NK-92 (cell line): ENCODE measurements around the gene PIH1D2.
"Not testable (repeated sequence)": the region's sequence is repeated elsewhere in the genome, so short reads cannot be mapped to it uniquely, and the experiment has no call there.

Experiments used
- DNase-seq: peaks from one replicate; lab custom pipeline; 2025; ENCODE audit not compliant: unreplicated experiment; lab: John Stamatoyannopoulos, UW

The PIH1D2 gene

GRCh38 chr11:112073941-112074811, at the start of gene PIH1D2, which contains the start of gene NKAPD1:
TSS of gene PIH1D2 (minus strand) at chr11:112074017. CDS start at chr11:112073174, 843 bp downstream.
TSS of gene NKAPD1 (plus strand) at chr11:112074299. CDS start at chr11:112075575, 1,276 bp downstream.
- DNase-seq = peak; percentile 8

GRCh38 chr11:112123129-112123528, 49.3 kb upstream of the PIH1D2 start:
- no peak for DNase-seq

GRCh38 chr11:112121981-112122615, 48.3 kb upstream of the PIH1D2 start:
- no peak for DNase-seq

GRCh38 chr11:112118176-112118575, 44.4 kb upstream of the PIH1D2 start:
- no peak for DNase-seq

GRCh38 chr11:112115386-112115785, 41.6 kb upstream of the PIH1D2 start:
- no peak for DNase-seq

- DNase-seq = no peak
Measured at GRCh38 chr11:112114460-112114859, 40.6 kb upstream of the PIH1D2 start.

- DNase-seq = no peak
Measured at GRCh38 chr11:112113539-112114457, 40.0 kb upstream of the PIH1D2 start.

- no peak for DNase-seq
Measured at GRCh38 chr11:112106070-112106469, 32.3 kb upstream of the PIH1D2 start.

GRCh38 chr11:112103446-112103845, 29.6 kb upstream of the PIH1D2 start:
- no peak for DNase-seq

GRCh38 chr11:112100462-112100861, 26.6 kb upstream of the PIH1D2 start:
- no peak for DNase-seq

- DNase-seq = no peak
Measured at GRCh38 chr11:112097734-112098528, 24.1 kb upstream of the PIH1D2 start.

- DNase-seq = no peak
Measured at GRCh38 chr11:112096194-112096593, 22.4 kb upstream of the PIH1D2 start.

- not testable (repeated sequence) for DNase-seq
Measured at GRCh38 chr11:112095302-112095701, 21.5 kb upstream of the PIH1D2 start.

- no peak for DNase-seq
Measured at GRCh38 chr11:112087212-112087611, 13.4 kb upstream of the PIH1D2 start.

- peak; percentile 81 for DNase-seq
Measured at GRCh38 chr11:112086422-112087191, 12.8 kb upstream of the PIH1D2 start, which contains the start of the genes SDHD and TIMM8B. TSS of gene SDHD (plus strand) at chr11:112086873. CDS start at chr11:112086908, 35 bp downstream. TSS of gene TIMM8B (minus strand) at chr11:112086756. CDS start at chr11:112086723, 33 bp downstream.

- no peak for DNase-seq
Measured at GRCh38 chr11:112085822-112086421, 12.1 kb upstream of the PIH1D2 start.

- no peak for DNase-seq
Measured at GRCh38 chr11:112082729-112083128, 8.9 kb upstream of the PIH1D2 start.

GRCh38 chr11:112062923-112063322, 10.9 kb downstream of the PIH1D2 start:
- DNase-seq = no peak

GRCh38 chr11:112058103-112058502, 15.7 kb downstream of the PIH1D2 start:
- DNase-seq = no peak
